HG03175 (cell line): ENCODE measurements around the gene RTEL1.
A peak's percentile ranks its signal among the peaks of the same experiment; 100 is the strongest.
"Not testable (repeated sequence)": the region's sequence is repeated elsewhere in the genome, so short reads cannot be mapped to it uniquely, and the experiment has no call there.

Experiments used
- ATAC-seq: cut with Tn5 transposase; IDR thresholded peaks from one replicate; pipeline ENCODE4 v1.9.1; 2021; ENCODE audit warnings: mild to moderate bottlenecking, moderate library complexity; ENCODE audit not compliant: unreplicated experiment

The RTEL1 gene

GRCh38 chr20:63627751-63628245, 30.3 kb upstream of the RTEL1 start:
- ATAC-seq, result no peak

GRCh38 chr20:63628246-63628975, 29.7 kb upstream of the RTEL1 start:
- no peak for ATAC-seq

GRCh38 chr20:63630956-63631355, 27.2 kb upstream of the RTEL1 start:
- not testable (repeated sequence) for ATAC-seq

GRCh38 chr20:63631426-63631825, 26.7 kb upstream of the RTEL1 start:
- not testable (repeated sequence) for ATAC-seq

- no peak for ATAC-seq
Observed at GRCh38 chr20:63633732-63634131, 24.4 kb upstream of the RTEL1 start.

- peak; percentile 64 for ATAC-seq
Observed at GRCh38 chr20:63635431-63636141, 22.5 kb upstream of the RTEL1 start.

- ATAC-seq, result no peak
Observed at GRCh38 chr20:63636752-63637628, 21.1 kb upstream of the RTEL1 start.

GRCh38 chr20:63639093-63639975, 18.8 kb upstream of the RTEL1 start:
- ATAC-seq, result no peak

- no peak for ATAC-seq
Observed at GRCh38 chr20:63640086-63640485, 18.0 kb upstream of the RTEL1 start.

GRCh38 chr20:63640686-63641085, 17.4 kb upstream of the RTEL1 start:
- not testable (repeated sequence) for ATAC-seq

- ATAC-seq, result no peak
Observed at GRCh38 chr20:63641146-63641791, 16.8 kb upstream of the RTEL1 start.

- ATAC-seq, result peak; percentile 79
Observed at GRCh38 chr20:63641792-63642523, 16.2 kb upstream of the RTEL1 start.

- peak; percentile 5 for ATAC-seq
Observed at GRCh38 chr20:63642527-63643247, 15.4 kb upstream of the RTEL1 start.

GRCh38 chr20:63643499-63643898, 14.6 kb upstream of the RTEL1 start:
- no peak for ATAC-seq

GRCh38 chr20:63643946-63644345, 14.2 kb upstream of the RTEL1 start:
- ATAC-seq, result no peak

GRCh38 chr20:63645218-63645617, 12.9 kb upstream of the RTEL1 start:
- ATAC-seq, result no peak

GRCh38 chr20:63648190-63648589, 9.9 kb upstream of the RTEL1 start:
- ATAC-seq, result no peak

- no peak for ATAC-seq
Observed at GRCh38 chr20:63648895-63649589, 9.1 kb upstream of the RTEL1 start.
